ENCODE results near the gene CSHL1. TPM values are rescaled to one million over a fixed set of nuclear protein-coding genes. Genes with fewer than 3 reads are reported as not detected.
A peak's percentile ranks its signal among the peaks of the same experiment; 100 is the strongest.

CSHL1 gene
- total and polyA plus RNA-seq, 2 experiments from 2014 or later = 0.44 TPM; not detected in 1

DNA sequence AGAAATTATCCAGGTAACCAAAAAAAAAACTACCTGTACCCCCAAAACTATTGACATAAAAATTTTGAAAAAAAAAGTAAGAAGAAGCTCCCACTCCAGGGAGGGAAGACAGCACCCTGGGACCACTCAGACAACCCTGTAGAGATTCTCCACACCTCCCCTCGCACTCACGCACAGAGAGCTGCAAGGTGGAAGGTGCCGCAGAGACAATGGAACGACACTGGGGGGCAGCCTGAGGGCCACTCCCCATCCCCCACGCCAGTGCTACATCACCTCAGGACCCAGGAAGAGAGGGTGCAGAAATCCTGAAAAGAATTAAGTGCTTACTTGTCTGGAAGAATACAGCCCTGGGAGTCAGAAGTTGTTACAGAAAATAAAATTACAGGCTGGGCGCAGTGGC lies 26.3 kb upstream of the CSHL1 start:
- Mint-ChIP-seq H3K4me1 (peaks cover 4% of the 10 kb centered on the region; the same call in 2 of the 3 replicates), H3K9me3 (no peaks in the 10 kb centered on the region; the same call in 2 of the 3 replicates), H3K36me3 (ENCODE audit: low read depth) (peaks cover 19% of the 10 kb centered on the region), H3K27me3 (ENCODE audit: insufficient read depth, low read depth, poor library complexity) (peaks cover 6% of the 10 kb centered on the region), H3K4me3 (no peak overlapping the region), H3K27ac (no peak overlapping the region)
- H4K20me1 ChIP-seq (replicated peaks; ENCODE audit: insufficient read depth) = no peaks in the 10 kb centered on the region
- H2AFZ ChIP-seq = no peak overlapping the region
- peak; percentile 35 for ATAC-seq
- H3K9me2 ChIP-seq (ENCODE audit: insufficient read depth) = no peaks in the 10 kb centered on the region
- no peak overlapping the region for H3K4me3 ChIP-seq
- no peaks in the 10 kb centered on the region for H3K27me3 ChIP-seq (ENCODE audit: insufficient read depth)
- no peak for TF ChIP-seq EZH2 (IDR thresholded peaks at IDR 0.05; ENCODE audit: low read depth, unreplicated experiment)
- TF ChIP-seq, protein P1, sequence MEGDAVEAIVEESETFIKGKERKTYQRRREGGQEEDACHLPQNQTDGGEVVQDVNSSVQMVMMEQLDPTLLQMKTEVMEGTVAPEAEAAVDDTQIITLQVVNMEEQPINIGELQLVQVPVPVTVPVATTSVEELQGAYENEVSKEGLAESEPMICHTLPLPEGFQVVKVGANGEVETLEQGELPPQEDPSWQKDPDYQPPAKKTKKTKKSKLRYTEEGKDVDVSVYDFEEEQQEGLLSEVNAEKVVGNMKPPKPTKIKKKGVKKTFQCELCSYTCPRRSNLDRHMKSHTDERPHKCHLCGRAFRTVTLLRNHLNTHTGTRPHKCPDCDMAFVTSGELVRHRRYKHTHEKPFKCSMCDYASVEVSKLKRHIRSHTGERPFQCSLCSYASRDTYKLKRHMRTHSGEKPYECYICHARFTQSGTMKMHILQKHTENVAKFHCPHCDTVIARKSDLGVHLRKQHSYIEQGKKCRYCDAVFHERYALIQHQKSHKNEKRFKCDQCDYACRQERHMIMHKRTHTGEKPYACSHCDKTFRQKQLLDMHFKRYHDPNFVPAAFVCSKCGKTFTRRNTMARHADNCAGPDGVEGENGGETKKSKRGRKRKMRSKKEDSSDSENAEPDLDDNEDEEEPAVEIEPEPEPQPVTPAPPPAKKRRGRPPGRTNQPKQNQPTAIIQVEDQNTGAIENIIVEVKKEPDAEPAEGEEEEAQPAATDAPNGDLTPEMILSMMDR (conservative IDR thresholded peaks at IDR 0.05; ENCODE audit: low read depth in 2 of 2) = peak in 1 of 2 experiments; percentile 25; a peak in 2 of 4 replicates
- TF ChIP-seq ZNF331 (CRISPR knock-in tag; IDR thresholded peaks at IDR 0.05; ENCODE audit: low read depth) = no peak
- TF ChIP-seq, protein P2, sequence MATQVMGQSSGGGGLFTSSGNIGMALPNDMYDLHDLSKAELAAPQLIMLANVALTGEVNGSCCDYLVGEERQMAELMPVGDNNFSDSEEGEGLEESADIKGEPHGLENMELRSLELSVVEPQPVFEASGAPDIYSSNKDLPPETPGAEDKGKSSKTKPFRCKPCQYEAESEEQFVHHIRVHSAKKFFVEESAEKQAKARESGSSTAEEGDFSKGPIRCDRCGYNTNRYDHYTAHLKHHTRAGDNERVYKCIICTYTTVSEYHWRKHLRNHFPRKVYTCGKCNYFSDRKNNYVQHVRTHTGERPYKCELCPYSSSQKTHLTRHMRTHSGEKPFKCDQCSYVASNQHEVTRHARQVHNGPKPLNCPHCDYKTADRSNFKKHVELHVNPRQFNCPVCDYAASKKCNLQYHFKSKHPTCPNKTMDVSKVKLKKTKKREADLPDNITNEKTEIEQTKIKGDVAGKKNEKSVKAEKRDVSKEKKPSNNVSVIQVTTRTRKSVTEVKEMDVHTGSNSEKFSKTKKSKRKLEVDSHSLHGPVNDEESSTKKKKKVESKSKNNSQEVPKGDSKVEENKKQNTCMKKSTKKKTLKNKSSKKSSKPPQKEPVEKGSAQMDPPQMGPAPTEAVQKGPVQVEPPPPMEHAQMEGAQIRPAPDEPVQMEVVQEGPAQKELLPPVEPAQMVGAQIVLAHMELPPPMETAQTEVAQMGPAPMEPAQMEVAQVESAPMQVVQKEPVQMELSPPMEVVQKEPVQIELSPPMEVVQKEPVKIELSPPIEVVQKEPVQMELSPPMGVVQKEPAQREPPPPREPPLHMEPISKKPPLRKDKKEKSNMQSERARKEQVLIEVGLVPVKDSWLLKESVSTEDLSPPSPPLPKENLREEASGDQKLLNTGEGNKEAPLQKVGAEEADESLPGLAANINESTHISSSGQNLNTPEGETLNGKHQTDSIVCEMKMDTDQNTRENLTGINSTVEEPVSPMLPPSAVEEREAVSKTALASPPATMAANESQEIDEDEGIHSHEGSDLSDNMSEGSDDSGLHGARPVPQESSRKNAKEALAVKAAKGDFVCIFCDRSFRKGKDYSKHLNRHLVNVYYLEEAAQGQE (IDR thresholded peaks at IDR 0.05; ENCODE audit: unreplicated experiment) = no peak
- no peak for TF ChIP-seq NANOG (IDR thresholded peaks at IDR 0.05; ENCODE audit: borderline replicate concordance)
- H3K4me1 ChIP-seq (ENCODE audit: insufficient read depth) = no peaks in the 10 kb centered on the region
- no peak overlapping the region for H3K27ac ChIP-seq (ENCODE audit: low read depth)
- H3K4me2 ChIP-seq = no peak overlapping the region
- no peaks in the 10 kb centered on the region for H3K36me3 ChIP-seq (ENCODE audit: insufficient read depth)
- H3K79me2 ChIP-seq (replicated peaks; ENCODE audit: insufficient read depth) = no peaks in the 10 kb centered on the region
- H3F3A ChIP-seq (replicated peaks; ENCODE audit: low read depth) = no peaks in the 10 kb centered on the region
- DNase-seq (ENCODE audit: low spot score) = no peak

DNA sequence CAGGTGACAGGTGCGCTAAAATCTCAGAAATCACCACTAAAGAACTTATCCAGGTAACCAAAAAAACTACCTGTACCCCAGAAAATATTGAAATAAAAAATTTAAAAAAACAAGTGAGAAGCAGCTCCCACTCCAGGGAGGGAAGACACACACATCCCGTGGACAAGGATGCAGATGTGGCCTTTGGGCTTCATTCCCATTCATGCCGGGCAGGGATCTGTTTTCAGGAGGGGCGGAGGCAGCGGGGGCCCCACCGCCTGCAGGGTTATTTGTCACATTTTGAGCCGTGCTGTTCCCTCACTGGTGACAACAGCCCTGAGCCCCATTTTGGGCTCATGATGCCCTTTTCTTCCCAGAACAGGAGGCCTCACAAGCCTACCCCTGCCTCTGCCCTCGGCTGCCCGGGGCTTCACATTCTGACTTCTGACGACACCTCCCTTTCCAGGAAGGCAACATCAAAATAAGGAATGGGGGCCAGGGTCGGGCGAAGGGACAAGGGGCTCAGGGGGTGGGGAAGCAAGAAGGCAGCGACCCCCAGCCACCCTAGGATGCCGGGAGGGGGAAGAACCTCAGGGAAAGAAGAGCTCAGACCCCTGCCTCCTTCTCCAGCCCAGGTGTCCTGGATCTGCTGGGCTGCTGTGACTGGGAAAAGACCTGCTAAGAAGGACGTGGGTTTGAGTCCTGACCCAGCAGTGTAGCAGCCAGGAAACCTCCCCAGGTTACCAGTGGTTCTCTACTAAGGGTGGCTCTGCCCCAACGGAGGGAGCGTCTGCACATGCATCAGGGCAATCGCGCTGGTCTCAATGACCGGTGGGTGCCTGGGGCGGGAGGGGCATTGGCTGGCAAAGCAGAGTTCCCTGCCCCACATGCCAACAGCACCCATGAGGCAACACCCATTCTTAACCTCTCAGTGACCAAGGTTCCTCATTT lies 23.4 kb upstream of the CSHL1 start:
- H3F3A ChIP-seq (replicated peaks; ENCODE audit: low read depth) = no peaks in the 10 kb centered on the region
- H3K27me3 ChIP-seq (ENCODE audit: insufficient read depth) = no peaks in the 10 kb centered on the region
- no peaks in the 10 kb centered on the region for H4K20me1 ChIP-seq (replicated peaks; ENCODE audit: insufficient read depth)
- DNase-seq (ENCODE audit: low spot score) (no peak), ATAC-seq (no peak)
- no peaks in the 10 kb centered on the region for H3K9me2 ChIP-seq (ENCODE audit: insufficient read depth)
- Mint-ChIP-seq H3K36me3 (ENCODE audit: low read depth) (0 out of 3 replicates have a peak, but pooled peaks cover 3% of the 10 kb centered on the region), H3K27ac (no peak overlapping the region), H3K27me3 (ENCODE audit: insufficient read depth, low read depth, poor library complexity) (peaks cover 9% of the 10 kb centered on the region), H3K9me3 (no peaks in the 10 kb centered on the region; the same call in 2 of the 3 replicates), H3K4me3 (no peak overlapping the region), H3K4me1 (peaks cover 17% of the 10 kb centered on the region)
- H2AFZ ChIP-seq = no peak overlapping the region
- no peak overlapping the region for H3K4me3 ChIP-seq
- H3K27ac ChIP-seq (ENCODE audit: low read depth) = no peak overlapping the region
- H3K4me1 ChIP-seq (ENCODE audit: insufficient read depth) = peaks cover 14% of the 10 kb centered on the region; the same call in 1 of the 2 replicates
- H3K79me2 ChIP-seq (replicated peaks; ENCODE audit: insufficient read depth) = no peaks in the 10 kb centered on the region
- no peaks in the 10 kb centered on the region for H3K36me3 ChIP-seq (ENCODE audit: insufficient read depth)
- no peak overlapping the region for H3K4me2 ChIP-seq
- TF ChIP-seq CREB1 (CRISPR knock-in tag; IDR thresholded peaks at IDR 0.05; ENCODE audit: low read depth) = no peak
- no peak for TF ChIP-seq EZH2 (IDR thresholded peaks at IDR 0.05; ENCODE audit: low read depth, unreplicated experiment)
- no peak for TF ChIP-seq STAT1 (IDR thresholded peaks at IDR 0.05; ENCODE audit: unreplicated experiment)
- TF ChIP-seq EZH2phosphoT487 (IDR thresholded peaks at IDR 0.05; ENCODE audit: unreplicated experiment) = no peak
- TF ChIP-seq NANOG (IDR thresholded peaks at IDR 0.05; ENCODE audit: borderline replicate concordance) = no peak
- TF ChIP-seq POLR2AphosphoS5 (IDR thresholded peaks at IDR 0.05; ENCODE audit: low read depth) = no peak
- no peak for TF ChIP-seq JUNB (IDR thresholded peaks at IDR 0.05; ENCODE audit: unreplicated experiment)
- TF ChIP-seq, protein P3, sequence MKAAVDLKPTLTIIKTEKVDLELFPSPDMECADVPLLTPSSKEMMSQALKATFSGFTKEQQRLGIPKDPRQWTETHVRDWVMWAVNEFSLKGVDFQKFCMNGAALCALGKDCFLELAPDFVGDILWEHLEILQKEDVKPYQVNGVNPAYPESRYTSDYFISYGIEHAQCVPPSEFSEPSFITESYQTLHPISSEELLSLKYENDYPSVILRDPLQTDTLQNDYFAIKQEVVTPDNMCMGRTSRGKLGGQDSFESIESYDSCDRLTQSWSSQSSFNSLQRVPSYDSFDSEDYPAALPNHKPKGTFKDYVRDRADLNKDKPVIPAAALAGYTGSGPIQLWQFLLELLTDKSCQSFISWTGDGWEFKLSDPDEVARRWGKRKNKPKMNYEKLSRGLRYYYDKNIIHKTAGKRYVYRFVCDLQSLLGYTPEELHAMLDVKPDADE (IDR thresholded peaks at IDR 0.05) = no peak
